HG02678 (cell line): ENCODE data around the gene RAMP3.
"Not testable (repeated sequence)": the region's sequence is repeated elsewhere in the genome, so short reads cannot be mapped to it uniquely, and the experiment has no call there.

Experiments used
- ATAC-seq: cut with Tn5 transposase; IDR thresholded peaks from one replicate; pipeline ENCODE4 v1.9.1; 2021; ENCODE audit warnings: mild to moderate bottlenecking, moderate library complexity; ENCODE audit not compliant: unreplicated experiment

The RAMP3 gene

GRCh38 chr7:45131891-45132290 is 25.7 kb upstream of the RAMP3 start:
- no peak for ATAC-seq

- no peak for ATAC-seq
Observed at GRCh38 chr7:45132708-45133320, 24.8 kb upstream of the RAMP3 start.

- no peak for ATAC-seq
Observed at GRCh38 chr7:45133352-45133751, 24.2 kb upstream of the RAMP3 start.

- ATAC-seq: no peak
Observed at GRCh38 chr7:45133877-45134276, 23.7 kb upstream of the RAMP3 start.

- no peak for ATAC-seq
Observed at GRCh38 chr7:45136106-45137060, 21.2 kb upstream of the RAMP3 start.

- no peak for ATAC-seq
Observed at GRCh38 chr7:45138433-45139267, 18.9 kb upstream of the RAMP3 start.

GRCh38 chr7:45140827-45141226 is 16.8 kb upstream of the RAMP3 start:
- no peak for ATAC-seq

GRCh38 chr7:45143616-45144015 is 14.0 kb upstream of the RAMP3 start:
- ATAC-seq: no peak

GRCh38 chr7:45145881-45146280 is 11.7 kb upstream of the RAMP3 start:
- no peak for ATAC-seq

- ATAC-seq: no peak
Observed at GRCh38 chr7:45146531-45147379, 10.8 kb upstream of the RAMP3 start.

GRCh38 chr7:45147858-45148652 is 9.5 kb upstream of the RAMP3 start:
- no peak for ATAC-seq

GRCh38 chr7:45148653-45148973 is 9.0 kb upstream of the RAMP3 start:
- no peak for ATAC-seq

GRCh38 chr7:45149606-45150005 is 8.0 kb upstream of the RAMP3 start:
- ATAC-seq: no peak

GRCh38 chr7:45150199-45150598 is 7.4 kb upstream of the RAMP3 start:
- no peak for ATAC-seq

GRCh38 chr7:45151131-45151684 is 6.4 kb upstream of the RAMP3 start:
- ATAC-seq: no peak

- no peak for ATAC-seq
Observed at GRCh38 chr7:45151967-45152366, 5.6 kb upstream of the RAMP3 start.

GRCh38 chr7:45153233-45153632 is 4.4 kb upstream of the RAMP3 start:
- no peak for ATAC-seq

- ATAC-seq: not testable (repeated sequence)
Observed at GRCh38 chr7:45153861-45154260, 3.7 kb upstream of the RAMP3 start.

- ATAC-seq: no peak
Observed at GRCh38 chr7:45155357-45155900, 2.2 kb upstream of the RAMP3 start.
